GM21737 (cell line): ENCODE results near the gene DHX9.
"Not testable (repeated sequence)": the region's sequence is repeated elsewhere in the genome, so short reads cannot be mapped to it uniquely, and the experiment has no call there.

Experiments
- ATAC-seq: cut with Tn5 transposase; IDR thresholded peaks from one replicate; pipeline ENCODE4 v1.9.1; 2021; ENCODE audit warnings: mild to moderate bottlenecking, moderate library complexity; ENCODE audit not compliant: unreplicated experiment

Gene DHX9

DNA sequence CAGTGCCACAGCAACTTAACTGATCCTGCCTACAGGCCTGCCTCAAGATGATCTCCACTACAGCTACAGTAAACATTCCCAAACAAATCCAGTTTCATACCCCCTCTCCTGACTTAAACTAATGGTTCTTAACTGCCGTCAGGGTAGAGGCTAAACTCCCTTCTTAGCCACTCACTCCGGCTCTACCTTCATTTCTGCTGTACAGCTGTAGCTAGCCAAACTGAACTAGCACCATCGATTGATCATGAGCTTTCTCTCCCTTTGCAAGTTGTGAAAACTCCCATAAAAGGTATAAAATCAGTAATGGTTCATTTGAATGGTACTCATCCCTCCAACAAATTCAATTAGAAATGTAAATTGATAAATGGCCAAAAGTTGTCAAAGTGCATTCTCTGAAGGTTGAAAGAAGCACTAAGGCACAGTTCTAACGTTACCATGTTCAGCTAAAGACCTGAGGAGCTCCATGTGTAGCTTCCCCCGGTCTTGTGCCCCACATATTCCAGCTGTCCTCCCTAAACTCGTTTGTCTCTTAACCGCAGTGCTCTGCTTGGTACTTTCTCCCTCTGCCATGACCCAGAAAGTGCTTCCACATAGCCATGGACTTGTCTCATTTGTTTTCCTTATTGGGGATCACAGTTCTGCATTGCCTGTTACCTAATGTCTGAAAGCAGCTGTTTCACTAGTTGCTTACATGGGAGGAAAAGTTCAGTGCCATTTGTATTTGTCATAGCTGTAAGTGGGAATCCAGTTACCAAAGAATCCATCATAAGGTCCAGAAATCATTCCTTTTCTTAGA is 49.8 kb downstream of the DHX9 start:
- ATAC-seq: no peak

DNA sequence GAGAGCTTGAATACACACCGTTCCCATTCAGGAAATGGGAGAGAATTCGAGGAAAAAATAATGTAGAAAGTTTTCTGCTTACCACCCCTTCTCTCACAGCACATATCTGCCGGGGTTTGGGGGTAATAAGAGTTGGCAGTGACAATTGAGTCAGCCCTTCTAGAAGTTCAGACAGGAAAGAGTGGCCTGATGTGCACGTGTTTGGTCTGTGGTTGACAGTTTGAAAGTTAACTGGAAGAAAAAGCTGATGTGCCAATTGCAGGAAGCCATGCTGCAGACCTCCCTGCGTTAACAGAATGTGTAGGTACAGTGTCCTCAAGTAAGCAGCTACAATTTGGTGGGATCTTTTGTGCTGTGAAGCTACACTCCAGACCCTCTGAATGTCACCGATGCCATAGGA is 50.9 kb downstream of the DHX9 start:
- ATAC-seq: no peak

DNA sequence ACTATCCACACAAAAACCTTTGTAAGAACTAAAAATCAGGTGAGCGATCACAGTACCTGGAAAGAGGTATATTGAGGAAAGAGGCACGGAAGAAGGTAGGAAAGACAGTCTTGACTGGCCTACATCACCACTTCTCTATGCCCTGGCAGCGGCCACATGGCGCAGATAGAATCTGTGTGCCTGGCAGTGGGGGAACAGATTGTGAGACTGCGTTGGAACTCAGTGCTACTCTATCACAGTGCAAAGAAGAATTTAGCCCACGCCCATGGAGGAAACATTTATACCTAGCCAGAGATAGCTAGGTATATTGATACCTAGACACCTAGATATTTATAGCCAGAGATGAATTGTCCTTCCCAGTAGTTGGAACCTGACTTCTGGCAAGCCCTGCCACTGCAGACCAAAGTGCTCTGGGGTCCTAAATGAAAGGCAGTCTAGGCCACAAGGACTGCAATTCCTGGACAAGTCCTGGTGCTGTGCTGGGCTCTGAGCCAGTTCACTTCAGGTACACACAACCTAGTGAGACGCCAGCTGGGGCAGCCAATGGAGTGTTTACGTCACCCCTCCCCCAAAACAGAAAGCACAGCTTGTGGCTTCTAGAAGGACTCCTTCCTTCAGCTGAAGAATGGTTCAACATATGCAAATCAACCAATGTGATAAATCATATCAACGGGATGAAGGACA is 51.9 kb downstream of the DHX9 start:
- no peak for ATAC-seq

DNA sequence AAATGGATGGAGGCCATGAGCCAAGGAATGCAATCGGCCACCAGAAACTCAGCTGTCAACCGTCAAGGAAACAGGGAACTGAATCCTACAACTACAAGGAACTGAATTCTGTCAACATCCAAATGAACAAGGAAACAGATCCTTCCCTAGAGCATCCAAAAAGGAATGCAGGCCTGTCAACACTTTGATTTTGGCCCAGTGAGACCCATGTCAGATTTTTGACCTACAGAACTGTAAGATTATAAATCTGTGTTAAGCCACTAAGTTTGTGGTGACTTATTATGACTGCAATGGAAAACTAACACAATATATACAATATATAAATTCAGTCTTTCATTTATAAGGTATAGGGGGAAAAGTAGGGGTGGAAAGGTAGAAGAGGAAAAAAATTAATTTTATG is 58.5 kb downstream of the DHX9 start:
- no peak for ATAC-seq

DNA sequence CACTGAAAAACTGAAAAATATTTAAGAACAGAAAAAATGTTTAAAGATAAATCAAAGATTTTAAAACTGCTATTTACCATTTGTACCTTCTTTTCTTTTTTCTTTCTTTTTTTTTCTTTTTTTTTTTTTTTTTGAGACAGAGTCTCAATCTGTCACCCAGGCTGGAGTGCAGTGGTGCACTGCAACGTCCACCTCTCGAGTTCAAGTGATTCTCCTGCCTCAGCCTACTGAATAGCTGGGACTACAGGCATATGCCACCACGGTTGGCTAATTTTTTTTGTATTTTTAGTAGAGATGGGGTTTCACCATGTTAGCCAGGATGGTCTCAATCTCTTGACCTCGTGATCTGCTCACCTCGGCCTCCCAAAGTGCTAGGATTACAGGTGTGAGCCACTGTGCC is 62.8 kb downstream of the DHX9 start:
- ATAC-seq: not testable (repeated sequence)

DNA sequence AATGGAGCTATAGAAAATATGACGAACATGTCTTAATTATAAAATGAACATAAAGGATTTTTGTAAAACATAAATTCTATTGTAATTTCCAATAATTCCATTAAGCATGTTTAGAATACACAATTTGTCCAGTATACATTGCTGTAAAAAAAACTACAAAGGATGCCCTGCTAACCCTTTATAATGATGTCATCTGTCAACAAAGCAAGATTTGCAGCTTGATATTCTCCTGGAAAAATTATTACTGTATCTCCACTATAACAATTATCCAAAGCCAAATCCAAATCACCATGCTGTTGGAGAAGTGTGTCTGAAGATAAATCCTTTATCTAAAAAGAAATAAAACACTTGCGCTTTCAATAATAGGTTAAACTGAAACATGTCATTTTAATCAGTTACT is 66.2 kb downstream of the DHX9 start:
- no peak for ATAC-seq

DNA sequence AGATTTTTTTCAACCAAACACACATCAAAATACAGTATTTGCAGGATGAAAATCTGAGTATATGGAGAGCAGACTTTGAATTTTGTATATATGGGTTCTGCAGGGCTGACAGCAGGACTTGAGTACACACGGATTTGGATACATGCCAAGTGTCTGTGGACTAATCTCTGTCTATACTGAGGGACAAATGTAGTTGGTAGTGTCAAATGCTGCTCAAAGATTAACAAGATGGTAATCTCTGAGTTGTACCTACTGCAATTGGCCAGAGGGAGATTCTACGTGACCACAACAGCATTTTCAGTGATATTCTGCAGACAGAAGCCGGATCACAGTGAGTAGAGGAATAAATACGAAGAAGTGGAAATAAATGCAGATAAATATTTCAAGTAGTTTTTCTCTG is 70.4 kb downstream of the DHX9 start:
- ATAC-seq: no peak

DNA sequence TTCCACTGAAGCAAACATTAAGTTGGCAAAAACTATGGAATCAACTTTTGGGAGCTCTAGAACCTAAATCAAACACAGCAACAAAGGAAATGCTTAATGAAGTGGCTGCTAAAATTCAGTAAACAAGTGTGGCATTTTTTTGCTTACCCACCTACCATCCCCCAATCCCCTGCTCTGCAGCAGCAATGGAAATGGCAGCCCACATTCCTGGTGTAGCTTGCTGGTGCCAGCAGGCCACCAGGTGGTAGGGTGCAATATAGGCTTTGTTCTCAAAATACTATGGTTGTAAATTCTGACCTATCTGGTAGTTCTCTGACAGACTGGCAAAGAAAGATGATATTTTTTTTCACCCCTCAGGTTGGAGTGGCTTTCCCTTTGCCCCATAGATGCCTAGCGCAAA is 71.0 kb downstream of the DHX9 start:
- ATAC-seq: no peak

DNA sequence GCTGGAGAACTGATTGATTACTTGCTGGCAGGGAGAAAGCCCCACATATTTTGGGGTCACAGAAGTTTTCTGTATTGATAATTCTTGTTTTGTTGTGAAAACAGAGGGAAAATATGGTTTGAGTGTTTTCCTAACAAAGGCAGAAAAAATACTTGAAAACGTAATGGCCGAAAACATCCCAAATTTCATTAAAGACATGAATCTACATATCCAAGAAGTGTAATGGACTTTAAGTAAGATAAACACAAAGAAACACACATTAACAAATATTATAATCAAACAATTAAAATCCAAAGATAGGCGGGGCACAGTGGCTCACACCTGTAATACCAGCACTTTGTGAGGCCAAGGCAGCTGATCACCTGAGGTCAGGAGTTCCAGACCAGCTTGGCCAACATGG is 74.3 kb downstream of the DHX9 start:
- no peak for ATAC-seq

DNA sequence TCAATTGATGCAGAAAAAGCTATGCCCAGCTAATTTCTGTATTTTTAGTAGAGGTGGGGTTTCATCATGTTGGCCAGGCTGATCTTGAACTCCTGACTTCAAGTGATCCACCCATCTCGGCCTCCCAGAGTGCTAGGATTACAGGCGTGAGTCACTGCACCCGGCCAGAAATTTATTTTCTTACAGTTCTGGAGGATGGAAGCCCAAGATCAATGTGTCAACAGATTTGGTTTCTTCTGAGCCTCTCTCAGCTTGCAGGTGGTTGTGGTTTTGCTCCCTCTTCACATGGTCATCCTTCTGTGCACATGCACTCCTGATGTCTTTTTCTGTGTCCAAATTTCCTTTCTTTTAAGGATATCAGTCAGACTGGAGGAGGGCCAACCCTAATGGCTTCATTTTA is 78.2 kb downstream of the DHX9 start:
- no peak for ATAC-seq

DNA sequence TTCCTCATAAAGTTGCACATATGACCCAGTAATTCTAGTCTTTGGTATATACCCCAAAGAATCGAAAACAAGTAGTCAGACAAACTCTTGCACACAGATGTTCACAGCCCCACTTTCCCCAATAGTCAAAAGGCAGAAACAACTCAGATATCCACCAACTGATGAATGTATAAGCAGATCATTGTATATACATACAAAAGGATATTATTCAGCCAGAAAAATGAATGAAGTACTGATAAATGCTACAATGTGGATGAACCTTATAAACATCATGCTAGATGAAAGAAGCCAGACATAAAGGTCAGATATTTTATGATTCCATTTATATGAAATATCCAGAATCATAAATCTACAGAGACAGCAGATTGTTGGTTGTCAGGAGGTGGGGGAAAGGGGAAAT is 86.5 kb downstream of the DHX9 start:
- no peak for ATAC-seq

DNA sequence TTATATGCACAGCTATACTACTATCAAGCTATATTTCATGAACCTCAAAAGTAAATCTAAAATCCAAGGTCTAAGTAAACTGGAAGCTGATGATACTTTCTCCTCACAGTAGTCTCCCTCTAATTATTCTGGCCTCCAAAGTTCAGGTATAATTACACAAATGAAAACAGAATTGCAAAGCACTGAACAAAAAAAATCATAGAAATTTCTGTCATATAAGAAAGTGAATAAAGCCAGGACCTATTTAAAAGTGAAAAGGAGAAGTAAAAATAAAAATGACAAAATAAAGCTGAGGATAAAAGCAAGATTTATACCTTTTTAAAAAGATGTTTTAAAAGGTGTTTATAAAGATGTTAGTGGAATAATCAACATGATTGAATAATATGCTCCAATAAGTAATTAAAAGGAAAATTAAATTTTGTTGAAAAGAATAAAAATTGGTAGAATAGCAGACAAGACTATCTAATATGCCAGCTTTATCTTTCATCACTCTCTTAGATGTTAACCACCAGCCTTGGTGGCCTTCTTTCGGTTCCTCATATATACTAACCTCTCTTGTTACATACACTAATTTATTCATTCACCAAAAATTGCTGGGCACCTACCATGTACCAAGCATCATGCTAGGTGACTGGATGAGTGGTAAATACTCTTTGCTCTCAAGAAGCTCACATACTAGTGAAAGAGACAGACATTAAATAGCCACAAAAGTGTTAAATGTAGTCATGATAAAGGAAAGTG is 88.7 kb downstream of the DHX9 start:
- ATAC-seq: no peak

DNA sequence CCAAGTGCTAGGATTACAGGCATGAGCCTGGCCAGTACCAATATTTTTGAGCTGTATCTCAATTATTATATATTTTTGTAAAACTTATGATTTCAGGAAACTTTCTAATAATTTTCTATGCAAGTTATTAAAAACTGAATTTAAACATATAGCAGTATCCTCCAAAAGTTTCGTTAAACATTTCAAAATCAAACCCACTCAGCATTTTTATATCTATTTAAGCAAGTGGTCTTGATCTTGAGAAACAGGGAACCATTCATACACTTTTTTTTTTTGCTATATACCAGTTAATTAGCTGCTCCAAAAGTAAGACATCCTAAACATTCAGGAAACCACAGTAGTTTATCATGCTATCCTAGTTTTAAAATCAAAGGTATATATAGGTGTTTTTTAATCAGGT is 91.8 kb downstream of the DHX9 start:
- ATAC-seq: no peak

DNA sequence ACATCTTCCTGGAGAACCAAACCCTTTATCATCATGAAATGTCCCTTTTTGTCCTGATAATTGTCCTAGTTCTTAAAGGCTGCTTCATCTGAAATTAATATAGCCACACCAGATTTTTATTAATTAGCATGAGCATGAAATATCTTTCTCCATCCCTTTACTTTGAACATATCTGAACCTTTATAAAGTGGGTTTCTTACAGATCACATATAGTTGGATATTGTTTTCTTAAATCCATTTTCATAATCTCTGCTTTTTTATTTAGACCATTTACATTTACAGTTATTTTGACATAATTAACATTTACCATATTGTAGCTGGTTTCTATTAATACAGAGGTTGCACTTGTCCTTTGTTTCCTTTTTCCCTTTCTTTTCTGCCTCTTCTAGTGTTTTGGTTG is 96.6 kb downstream of the DHX9 start:
- no peak for ATAC-seq
